H1 (cell line): ENCODE results near the gene CLEC16A. TPM values are rescaled to one million over a fixed set of nuclear protein-coding genes. Genes with fewer than 3 reads are reported as not detected.

Experiments
- CTCF ChIA-PET: fragments of 300-600 bp; sonication (Branson Sonifier 250); formaldehyde crosslinking; loops from one replicate; lab custom pipeline; 2021; ENCODE audit not compliant: partially characterized antibody; lab: Charles Lee
- POLR2A ChIA-PET: fragments of 300-600 bp; sonication (Branson Sonifier 250); formaldehyde crosslinking; loops from one replicate; lab custom pipeline; 2021; ENCODE audit warnings: inconsistent platforms; ENCODE audit not compliant: partially characterized antibody; lab: Charles Lee
- DNase-seq, 2 experiments: peaks; one replicate each; pipeline versions ENCODE4 v3.0.0 to v3.0.0-alpha.2; 2010 to 2022; ENCODE audit warnings: low spot score in 2 of 2, low read depth in 1 of 2, mixed read lengths in 1 of 2
- FAIRE-seq: peaks from 2 replicates; lab custom pipeline; 2011; peaks lifted over from hg19 to GRCh38; lab: Jason Lieb, UNC
- H2AFZ ChIP-seq: 2 replicates; pipeline ENCODE4 v1.8.1; 2012; ENCODE audit warnings: low read length, inconsistent platforms
- H2AK5ac ChIP-seq: 2 replicates; pipeline ENCODE4 v1.6.1; 2013; ENCODE audit warnings: low read depth, low read length
- H2BK120ac ChIP-seq: replicated peaks from 2 replicates; pipeline ENCODE3; 2013; ENCODE audit warnings: low read depth, low read length, inconsistent platforms
- H2BK12ac ChIP-seq: 2 replicates; pipeline ENCODE4 v1.6.1; 2013; ENCODE audit warnings: low read depth, low read length
- H2BK15ac ChIP-seq: 2 replicates; pipeline ENCODE4 v1.6.1; 2013; ENCODE audit warnings: low read length
- H2BK20ac ChIP-seq: 2 replicates; pipeline ENCODE4 v1.6.1; 2013; ENCODE audit warnings: low read length
- H2BK5ac ChIP-seq: 2 replicates; pipeline ENCODE4 v1.6.1; 2013; ENCODE audit warnings: low read depth, low read length
- H3K14ac ChIP-seq: 2 replicates; pipeline ENCODE4 v1.6.1; 2013; ENCODE audit warnings: inconsistent platforms; ENCODE audit not compliant: insufficient read length
- H3K18ac ChIP-seq: 2 replicates; pipeline ENCODE4 v1.6.1; 2013; ENCODE audit warnings: low read length; ENCODE audit errors: extremely low read depth
- H3K23ac ChIP-seq: 2 replicates; pipeline ENCODE4 v1.6.1; 2013; ENCODE audit warnings: inconsistent platforms; ENCODE audit not compliant: insufficient read length
- H3K23me2 ChIP-seq: 2 replicates; pipeline ENCODE4 v1.6.1; 2013; ENCODE audit warnings: low read depth, low read length
- H3K27ac ChIP-seq: 2 replicates; pipeline ENCODE4 v1.6.1; 2011; ENCODE audit warnings: low read depth, low read length, inconsistent platforms
- H3K27me3 ChIP-seq, 4 experiments: replicated peaks in 1 of 4; 1 replicate in 1 of 4; 2 replicates in 3 of 4; pipeline versions ENCODE4 v1.6.1 to v1.8.1; 2011 to 2013; ENCODE audit warnings: low read length in 3 of 4, mild to moderate bottlenecking in 3 of 4, inconsistent platforms in 2 of 4, mixed read lengths in 2 of 4, moderate library complexity in 1 of 4; ENCODE audit not compliant: control insufficient read depth in 3 of 4, insufficient read depth in 3 of 4; ENCODE audit errors: extremely low read depth in 1 of 4
- H3K36me3 ChIP-seq, 4 experiments: 2 replicates each; pipeline versions ENCODE4 v1.6.1 to v1.8.1; 2011 to 2013; ENCODE audit warnings: mild to moderate bottlenecking in 4 of 4, low read length in 3 of 4, moderate library complexity in 2 of 4, control low read depth in 1 of 4, inconsistent platforms in 1 of 4; ENCODE audit not compliant: insufficient read depth in 4 of 4, control insufficient read depth in 2 of 4
- H3K4ac ChIP-seq: replicated peaks from 2 replicates; pipeline ENCODE3; 2013; ENCODE audit warnings: low read length, low read depth, mixed read lengths, inconsistent platforms; ENCODE audit not compliant: insufficient read length
- H3K4me1 ChIP-seq, 4 experiments: replicated peaks in 1 of 4; 1 replicate in 1 of 4; 2 replicates in 3 of 4; pipeline versions ENCODE4 v1.6.1 to v1.8.1; 2011 to 2013; ENCODE audit warnings: low read length in 3 of 4, inconsistent platforms in 2 of 4, mixed read lengths in 1 of 4; ENCODE audit not compliant: insufficient read depth in 4 of 4, control insufficient read depth in 3 of 4
- H3K4me2 ChIP-seq, 2 experiments: 2 replicates each; pipeline versions ENCODE4 v1.6.1 to v1.8.1; 2011 to 2013; ENCODE audit warnings: low read depth in 2 of 2, low read length in 2 of 2, control low read depth in 1 of 2, inconsistent platforms in 1 of 2, mild to moderate bottlenecking in 1 of 2; ENCODE audit not compliant: insufficient read depth in 1 of 2
- H3K4me3 ChIP-seq, 4 experiments: fragments of 200-600, 300-600 bp in 1 of 4; sonication (generic), shearing (Covaris generic), sonication (Bioruptor Twin) in 1 of 4; 2 replicates each; pipeline versions ENCODE4 v1.5.1 to v1.8.1; 2011 to 2016; ENCODE audit warnings: low read length in 4 of 4, low read depth in 3 of 4, control low read depth in 2 of 4, inconsistent platforms in 2 of 4, mild to moderate bottlenecking in 2 of 4, mixed read lengths in 1 of 4, moderate library complexity in 1 of 4; ENCODE audit not compliant: insufficient read depth in 2 of 4; ENCODE audit errors: extremely low read depth in 1 of 4
- H3K56ac ChIP-seq: replicated peaks from 2 replicates; pipeline ENCODE3; 2013; ENCODE audit warnings: low read depth, mild to moderate bottlenecking, mixed read lengths, low read length, inconsistent platforms; ENCODE audit not compliant: insufficient read length
- H3K79me1 ChIP-seq: 2 replicates; pipeline ENCODE4 v1.6.1; 2013; ENCODE audit warnings: low read depth, low read length, control low read depth
- H3K79me2 ChIP-seq, 2 experiments: 2 replicates each; pipeline versions ENCODE4 v1.6.1 to v1.8.1; 2012 to 2013; ENCODE audit warnings: low read length in 2 of 2, mild to moderate bottlenecking in 2 of 2, inconsistent platforms in 1 of 2; ENCODE audit not compliant: insufficient read depth in 2 of 2, control insufficient read depth in 1 of 2
- H3K9ac ChIP-seq, 4 experiments: replicated peaks in 1 of 4; 1 replicate in 1 of 4; 2 replicates in 3 of 4; pipeline versions ENCODE4 v1.6.1 to v1.8.1; 2011 to 2013; ENCODE audit warnings: low read depth in 3 of 4, low read length in 3 of 4, control low read depth in 2 of 4, mild to moderate bottlenecking in 2 of 4, moderate library complexity in 2 of 4, inconsistent platforms in 1 of 4; ENCODE audit errors: extremely low read depth in 1 of 4
- H3K9me3 ChIP-seq, 2 experiments: 2 replicates each; pipeline versions ENCODE4 v1.6.1 to v1.8.1; 2012 to 2013; ENCODE audit warnings: mild to moderate bottlenecking in 2 of 2, moderate library complexity in 2 of 2, control low read depth in 1 of 2, inconsistent platforms in 1 of 2, low read depth in 1 of 2, low read length in 1 of 2, mixed read lengths in 1 of 2; ENCODE audit not compliant: insufficient read depth in 2 of 2
- H4K20me1 ChIP-seq, 2 experiments: replicated peaks in 1 of 2; 2 replicates each; pipeline versions ENCODE3 to v1.8.1; 2011 to 2013; ENCODE audit warnings: inconsistent platforms in 2 of 2, low read length in 2 of 2, mild to moderate bottlenecking in 1 of 2; ENCODE audit not compliant: insufficient read depth in 2 of 2, control insufficient read depth in 1 of 2
- H4K5ac ChIP-seq: 2 replicates; pipeline ENCODE4 v1.6.1; 2013; ENCODE audit warnings: low read length, low read depth, mixed read lengths, inconsistent platforms; ENCODE audit not compliant: insufficient read length
- H4K8ac ChIP-seq: 2 replicates; pipeline ENCODE4 v1.8.0; 2013; ENCODE audit warnings: mild to moderate bottlenecking, moderate library complexity, low read length, inconsistent platforms; ENCODE audit not compliant: insufficient read depth; ENCODE audit errors: extremely low read depth
- H4K91ac ChIP-seq: replicated peaks from 2 replicates; pipeline ENCODE3; 2013; ENCODE audit warnings: low read length, mixed read lengths, inconsistent platforms; ENCODE audit not compliant: insufficient read length
- ASH2L ChIP-seq: fragments of 200-600, 300-600 bp; sonication (generic); IDR thresholded peaks from one replicate; pipeline ENCODE4 v1.7.1; 2017; ENCODE audit warnings: low read length
- CEBPB ChIP-seq: IDR thresholded peaks from 2 replicates; pipeline ENCODE4 v1.6.1; 2012; ENCODE audit warnings: low read depth, low read length
- CREB1 ChIP-seq: IDR thresholded peaks from 2 replicates; pipeline ENCODE4 v1.6.1; 2012; ENCODE audit warnings: inconsistent platforms
- EGR1 ChIP-seq: IDR thresholded peaks from 2 replicates; pipeline ENCODE4 v1.6.1; 2011; ENCODE audit warnings: low read depth, low read length, borderline replicate concordance
- SIRT6 ChIP-seq: IDR thresholded peaks from one replicate; pipeline ENCODE4 v1.7.1; 2012; ENCODE audit warnings: low read length, inconsistent platforms
- SP1 ChIP-seq: IDR thresholded peaks from 2 replicates; pipeline ENCODE4 v1.6.1; 2011; ENCODE audit warnings: low read depth, low read length
- TAF1 ChIP-seq: IDR thresholded peaks from 2 replicates; pipeline ENCODE4 v1.6.1; 2011; ENCODE audit warnings: mild to moderate bottlenecking, low read depth, low read length
- TEAD4 ChIP-seq: IDR thresholded peaks from 2 replicates; pipeline ENCODE4 v1.6.1; 2012; ENCODE audit warnings: low read depth, low read length, inconsistent platforms, mixed read lengths
- WGBS, 2 experiments: shearing (Covaris generic) in 1 of 2; methylation state at CpG; one replicate each; pipeline versions ENCODE4 v1.1.6 to v1.1.7; 2013 to 2015; ENCODE audit warnings: low lambda C conversion rate in 2 of 2, mixed read lengths in 2 of 2, inconsistent platforms in 1 of 2, low coverage in 1 of 2, missing lambda C conversion rate in 1 of 2; ENCODE audit not compliant: insufficient replicate concordance in 2 of 2, insufficient coverage in 1 of 2, insufficient read length in 1 of 2; ENCODE audit errors: extremely low coverage in 1 of 2, missing lambda C conversion rate in 1 of 2; 5-methylcytosine and 5-hydroxymethylcytosine counted together
- polyA plus RNA-seq, 7 experiments: library from polyadenylated mRNA; depleted of rRNA in 3 of 7; stranded (reverse) in 5 of 7; unstranded in 2 of 7; fragments of >200 nt in 5 of 7; fragments of 200-250 nt in 2 of 7; gene quantifications; 1 replicate in 5 of 7; 2 replicates in 1 of 7; 4 replicates in 1 of 7; pipeline versions ENCODE4 v1.2.1 to v1.2.3, GENCODE V29; 2011 to 2013; ENCODE audit warnings: missing spikeins in 2 of 7, mixed read lengths in 2 of 7
- total RNA-seq: library from RNA; stranded (reverse); fragmentation: NEBNext Ultra II Directional; extraction: Animal tissue kit (Norgen Biotek cat#: 25700); gene quantifications from 2 replicates; pipeline ENCODE4 v1.2.1, GENCODE V29; 2021
- TF ChIP-seq, protein P1 (sequence below): IDR thresholded peaks from 2 replicates; pipeline ENCODE4 v1.6.1; 2012; ENCODE audit warnings: low read length, inconsistent platforms
- TF ChIP-seq, protein P2 (sequence below): IDR thresholded peaks from 2 replicates; pipeline ENCODE4 v1.6.1; 2012; ENCODE audit warnings: inconsistent platforms

The CLEC16A gene
- total and polyA plus RNA-seq, 2 of the 8 experiments (the other 6 are each of a cell fraction or from before 2014, with no cell fraction given) = 7.6 to 19.3 TPM

DNA sequence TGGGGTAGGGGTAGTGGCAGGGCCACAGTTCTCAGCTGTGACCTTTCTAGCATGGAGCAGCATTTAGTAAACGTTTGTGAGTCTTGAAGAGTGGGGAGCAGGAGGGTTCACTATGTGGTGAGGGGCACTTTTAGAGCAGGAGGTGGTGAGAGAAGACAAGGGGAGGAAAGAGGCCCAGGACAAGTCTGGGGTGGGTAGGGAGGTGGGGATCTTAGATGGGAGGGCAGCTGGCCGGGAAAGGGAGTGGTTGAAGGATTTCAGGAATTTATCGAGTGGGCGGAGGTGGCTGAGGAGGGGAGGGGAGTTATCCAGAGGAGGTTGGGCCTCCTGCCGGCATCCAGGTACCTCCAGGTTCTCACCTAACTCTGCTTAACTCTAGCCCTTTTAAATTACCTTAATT lies 1.9 kb downstream of the CLEC16A start:
- DNase-seq (no peak), FAIRE-seq (no peak)
- Histone ChIP-seq H3K4ac (no peak overlapping the region), H4K91ac (no peak overlapping the region), H2BK12ac (peak overlapping the region; percentile 65; the same call in 1 of the 2 replicates), H3K56ac (no peak overlapping the region), H3K18ac (no peak overlapping the region), H4K5ac (no peak overlapping the region), H4K8ac (no peak overlapping the region), H2AK5ac (no peak overlapping the region), H3K27ac (no peak overlapping the region), H3K9me3 (no peaks in the 10 kb centered on the region), H2BK120ac (no peak overlapping the region), H2BK5ac (peak overlapping the region; percentile 57; the same call in 1 of the 2 replicates), H3K4me3 (peak overlapping the region; percentile 0 to 86 (median 17); a peak in 5 of 8 replicates), H3K9ac (no peak overlapping the region; a peak in 2 of 7 replicates), H3K36me3 (no peaks in the 10 kb centered on the region), H2BK15ac (no peak overlapping the region), H4K20me1 (peaks cover 0 to 12% of the 10 kb centered on the region in 2 experiments), H2BK20ac (no peak overlapping the region), H3K14ac (no peak overlapping the region), H3K23me2 (peaks cover 4% of the 10 kb centered on the region), H3K79me1 (peaks cover 4% of the 10 kb centered on the region; the same call in 1 of the 2 replicates), H3K79me2 (peaks cover 0 to 43% of the 10 kb centered on the region in 2 experiments; a peak in 2 of 4 replicates), H2AFZ (no peak overlapping the region), H3K4me1 (peaks cover 20 to 42% (median 31%) of the 10 kb centered on the region in 4 experiments), H3K23ac (no peak overlapping the region), H3K4me2 (peak overlapping the region; percentile 67 to 80), H3K27me3 (no peaks in the 10 kb centered on the region; a peak in 2 of 7 replicates)
- TF ChIP-seq TAF1 (no peak), SIRT6 (no peak), EGR1 (peak; percentile 91), ASH2L (peak; percentile 24), SP1 (no peak), CREB1 (no peak), TEAD4 (peak; percentile 63; the same call in 1 of the 2 replicates), CEBPB (no peak)
- TF ChIP-seq, protein P1, sequence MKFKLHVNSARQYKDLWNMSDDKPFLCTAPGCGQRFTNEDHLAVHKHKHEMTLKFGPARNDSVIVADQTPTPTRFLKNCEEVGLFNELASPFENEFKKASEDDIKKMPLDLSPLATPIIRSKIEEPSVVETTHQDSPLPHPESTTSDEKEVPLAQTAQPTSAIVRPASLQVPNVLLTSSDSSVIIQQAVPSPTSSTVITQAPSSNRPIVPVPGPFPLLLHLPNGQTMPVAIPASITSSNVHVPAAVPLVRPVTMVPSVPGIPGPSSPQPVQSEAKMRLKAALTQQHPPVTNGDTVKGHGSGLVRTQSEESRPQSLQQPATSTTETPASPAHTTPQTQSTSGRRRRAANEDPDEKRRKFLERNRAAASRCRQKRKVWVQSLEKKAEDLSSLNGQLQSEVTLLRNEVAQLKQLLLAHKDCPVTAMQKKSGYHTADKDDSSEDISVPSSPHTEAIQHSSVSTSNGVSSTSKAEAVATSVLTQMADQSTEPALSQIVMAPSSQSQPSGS = no peak
- TF ChIP-seq, protein P2, sequence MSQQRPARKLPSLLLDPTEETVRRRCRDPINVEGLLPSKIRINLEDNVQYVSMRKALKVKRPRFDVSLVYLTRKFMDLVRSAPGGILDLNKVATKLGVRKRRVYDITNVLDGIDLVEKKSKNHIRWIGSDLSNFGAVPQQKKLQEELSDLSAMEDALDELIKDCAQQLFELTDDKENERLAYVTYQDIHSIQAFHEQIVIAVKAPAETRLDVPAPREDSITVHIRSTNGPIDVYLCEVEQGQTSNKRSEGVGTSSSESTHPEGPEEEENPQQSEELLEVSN = no peak
- WGBS, 2 experiments = 19% methylated on average over 5 of the region's 5 CpGs; no CpG with 5 or more reads in 1 of the 2 experiments
- CTCF ChIA-PET = interaction anchor here (0.6 to 1.8 kb wide), 2 partner anchors 18 to 412 kb away, joined by 3 to 6 read pairs; no protein-coding TSS in a partner anchor
- POLR2A ChIA-PET = interaction anchor here (0.8 kb wide), 1 partner anchor 310 kb away, joined by 3 read pairs; the partner anchor contains the start of gene SOCS1
